ENCODE data around the gene BNIPL.

BNIPL gene

GRCh38 chr1:151060007-151060656 lies 23.7 kb downstream of the BNIPL start, which contains the start of gene MLLT11:
TSS of gene MLLT11 (plus strand) at chr1:151060397. CDS start at chr1:151067225, 6,828 bp downstream.
- DNase-seq: no peak

DNA sequence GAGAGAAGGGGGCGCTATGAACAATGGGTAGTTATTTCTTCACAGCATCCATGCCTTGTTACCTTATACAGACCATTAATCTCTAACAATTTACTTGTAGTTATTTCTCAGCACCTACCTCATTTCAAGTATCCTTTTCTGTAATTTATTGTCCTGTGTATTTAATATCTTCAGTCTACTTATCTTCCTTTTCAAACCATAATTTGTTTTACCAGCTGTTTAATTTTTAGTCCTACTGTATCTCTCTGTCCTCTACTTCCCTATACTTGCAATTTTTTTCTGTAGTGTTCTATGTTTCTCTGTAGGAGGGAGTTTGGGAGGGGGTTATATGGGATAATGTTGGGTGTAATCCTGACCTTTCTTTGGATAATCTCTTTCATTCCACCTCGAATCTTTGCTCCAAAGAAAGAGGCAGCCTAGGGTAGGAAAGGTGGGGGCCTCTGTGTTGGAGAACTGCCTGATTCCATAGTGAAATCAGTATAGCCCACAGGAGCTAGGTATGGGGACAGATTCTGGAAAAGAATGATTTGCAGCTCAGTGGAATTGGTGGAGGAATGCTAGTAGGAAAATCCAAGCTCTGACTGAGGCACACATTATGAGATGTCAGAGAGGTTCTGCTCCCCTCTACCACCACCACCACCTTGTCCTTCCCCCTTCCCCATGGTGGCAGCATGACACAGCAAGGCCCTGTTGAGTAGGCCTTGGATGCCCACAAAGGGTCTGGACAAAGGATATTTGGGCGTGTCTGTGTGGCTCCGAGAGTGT lies 24.5 kb downstream of the BNIPL start:
- DNase-seq: no peak

GRCh38 chr1:151061704-151062103 lies 25.3 kb downstream of the BNIPL start:
- no peak for DNase-seq

DNA sequence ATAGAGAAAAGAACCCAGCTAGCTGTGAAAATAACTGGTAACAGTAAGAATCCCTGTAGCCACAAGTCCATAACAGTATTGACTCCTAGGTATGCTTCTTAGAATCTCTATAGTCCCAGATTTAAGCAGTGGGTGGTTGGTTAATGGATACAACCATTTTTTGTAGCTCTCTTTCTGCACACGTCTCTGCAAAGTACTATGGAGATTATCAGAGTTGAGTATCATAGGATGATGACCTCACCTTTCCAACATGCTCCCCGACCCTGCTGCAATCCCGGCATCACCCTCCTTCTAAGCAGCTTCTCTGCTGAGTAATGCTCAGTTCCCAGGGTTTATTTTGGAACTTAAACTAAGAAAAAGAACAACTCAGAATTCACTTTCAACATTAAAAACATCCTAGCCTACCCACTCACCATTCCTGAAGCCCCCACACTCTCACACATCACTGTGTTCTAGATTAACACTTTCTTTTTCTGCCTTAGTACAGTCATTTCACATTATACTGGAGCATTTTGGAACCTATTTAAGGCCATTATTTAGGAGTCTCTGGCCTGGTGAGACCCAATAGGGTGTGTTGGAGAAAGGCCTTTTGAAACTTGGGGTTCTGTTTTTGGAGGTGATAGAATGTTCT lies 26.5 kb downstream of the BNIPL start:
- DNase-seq: no peak

GRCh38 chr1:151065089-151065645 lies 28.8 kb downstream of the BNIPL start:
- no peak for DNase-seq

- no peak for DNase-seq
Measured at GRCh38 chr1:151067185-151067584, 30.8 kb downstream of the BNIPL start.

DNA sequence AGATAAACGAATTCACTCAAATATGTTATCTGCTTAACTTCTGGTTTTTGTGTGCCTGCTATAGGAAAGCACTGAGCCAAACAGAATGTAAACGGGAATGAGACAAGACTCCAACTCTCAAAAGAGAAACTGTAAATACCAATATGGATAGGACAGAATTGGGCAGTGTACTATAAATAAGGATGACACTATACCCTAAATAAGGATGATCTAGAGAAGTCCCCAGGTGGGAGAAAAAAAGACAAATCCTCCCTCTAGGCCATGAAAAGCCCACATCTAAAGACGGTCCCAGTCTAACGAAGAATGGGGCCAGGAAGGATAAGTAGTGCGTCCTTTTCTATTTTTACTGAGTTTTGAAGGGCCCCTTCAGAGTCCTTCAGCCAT lies 32.7 kb downstream of the BNIPL start:
- DNase-seq: no peak

GRCh38 chr1:151070474-151071276 lies 34.3 kb downstream of the BNIPL start, which contains the start of gene GABPB2:
TSS of gene GABPB2 (plus strand) at chr1:151070761. CDS start at chr1:151088190, 17,429 bp downstream.
- DNase-seq: peak; percentile 88

DNA sequence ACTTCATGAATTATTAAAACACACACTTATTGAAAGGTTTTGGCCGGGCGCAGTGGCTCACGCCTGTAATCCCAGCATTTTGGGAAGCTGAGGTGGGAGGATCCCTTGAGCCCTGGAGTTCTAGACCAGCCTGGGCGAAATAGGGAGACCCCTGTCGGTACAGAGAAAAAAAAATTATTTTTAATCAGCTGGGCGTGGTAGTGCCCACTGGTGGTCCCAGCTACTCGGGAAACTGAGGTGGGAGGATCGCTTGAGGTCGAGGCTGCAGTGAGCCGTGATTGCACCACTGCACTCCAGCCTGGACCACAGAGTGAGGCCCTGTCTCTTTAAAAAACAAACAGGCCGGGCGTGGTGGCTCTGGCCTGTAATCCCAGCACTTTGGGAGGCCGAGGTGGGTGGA lies 35.8 kb downstream of the BNIPL start:
- no peak for DNase-seq

DNA sequence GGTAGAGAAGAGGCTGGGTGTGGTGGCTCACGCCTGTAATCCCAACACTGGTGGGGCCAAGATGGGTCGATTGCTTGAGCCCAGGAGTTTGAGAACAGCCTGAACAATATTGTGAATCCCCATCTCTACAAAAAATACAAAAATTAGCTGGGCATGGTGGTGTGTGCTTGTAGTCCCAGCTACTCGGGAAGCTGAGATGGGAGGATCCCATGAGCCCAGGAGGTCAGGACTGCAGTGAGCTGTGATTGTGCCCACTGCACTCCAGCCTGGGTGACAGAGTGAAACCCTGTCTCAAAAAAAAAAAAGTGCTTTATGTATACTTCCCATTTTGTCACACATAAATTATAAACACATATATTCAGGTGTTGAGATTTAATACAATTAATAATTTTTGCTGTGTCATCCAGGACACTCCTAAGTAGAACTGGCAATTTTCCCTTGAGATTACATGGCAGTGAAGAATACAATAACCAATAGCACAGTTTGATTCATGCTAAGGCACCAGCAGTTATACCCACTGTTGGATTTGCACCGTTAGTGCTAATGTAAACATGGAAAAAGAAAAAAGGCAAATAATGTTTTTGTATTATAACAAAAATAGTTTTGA lies 49.7 kb downstream of the BNIPL start:
- DNase-seq: no peak

Data from CD4-positive, alpha-beta T cell treated with Interleukin-15 for 1 hour (primary cell).